GM19238 (cell line): ENCODE results near the gene SV2B.
A peak's percentile ranks its signal among the peaks of the same experiment; 100 is the strongest.
"Not testable (repeated sequence)": the region's sequence is repeated elsewhere in the genome, so short reads cannot be mapped to it uniquely, and the experiment has no call there.

ENCODE experiments used
- DNase-seq: peaks from one replicate; pipeline ENCODE4 v3.0.0; 2011; ENCODE audit warnings: low spot score; ENCODE audit not compliant: insufficient read length

SV2B gene, protein sequence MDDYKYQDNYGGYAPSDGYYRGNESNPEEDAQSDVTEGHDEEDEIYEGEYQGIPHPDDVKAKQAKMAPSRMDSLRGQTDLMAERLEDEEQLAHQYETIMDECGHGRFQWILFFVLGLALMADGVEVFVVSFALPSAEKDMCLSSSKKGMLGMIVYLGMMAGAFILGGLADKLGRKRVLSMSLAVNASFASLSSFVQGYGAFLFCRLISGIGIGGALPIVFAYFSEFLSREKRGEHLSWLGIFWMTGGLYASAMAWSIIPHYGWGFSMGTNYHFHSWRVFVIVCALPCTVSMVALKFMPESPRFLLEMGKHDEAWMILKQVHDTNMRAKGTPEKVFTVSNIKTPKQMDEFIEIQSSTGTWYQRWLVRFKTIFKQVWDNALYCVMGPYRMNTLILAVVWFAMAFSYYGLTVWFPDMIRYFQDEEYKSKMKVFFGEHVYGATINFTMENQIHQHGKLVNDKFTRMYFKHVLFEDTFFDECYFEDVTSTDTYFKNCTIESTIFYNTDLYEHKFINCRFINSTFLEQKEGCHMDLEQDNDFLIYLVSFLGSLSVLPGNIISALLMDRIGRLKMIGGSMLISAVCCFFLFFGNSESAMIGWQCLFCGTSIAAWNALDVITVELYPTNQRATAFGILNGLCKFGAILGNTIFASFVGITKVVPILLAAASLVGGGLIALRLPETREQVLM

GRCh38 chr15:91099995-91100813, at the start of gene SV2B:
Gene SV2B, plus strand, starts transcription at chr15:91100257. Its CDS starts 126,007 bp downstream, at chr15:91226264.
- DNase-seq, result peak; percentile 33

DNA sequence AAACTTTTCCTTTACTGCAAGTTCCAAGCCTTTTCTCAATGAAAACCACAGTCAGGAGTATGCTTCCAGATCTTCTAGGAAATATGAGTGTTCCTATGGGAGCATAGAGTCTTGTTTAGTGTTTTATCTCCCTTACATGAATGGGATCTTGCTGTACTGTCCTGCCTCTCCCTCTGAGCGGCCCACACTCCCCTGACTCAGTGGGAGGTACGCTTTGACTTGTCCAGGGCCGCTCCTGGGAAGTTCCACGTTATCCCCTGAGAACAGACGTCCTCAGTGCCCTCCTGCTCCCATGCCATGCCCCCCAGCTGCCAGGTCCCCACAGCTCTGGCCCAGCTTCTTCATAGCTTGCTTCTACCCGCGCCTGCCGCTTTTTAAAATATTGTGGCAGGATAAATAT, 48.8 kb upstream of the SV2B start:
- no peak for DNase-seq

- DNase-seq, result no peak
Measured at GRCh38 chr15:91054816-91055215, 45.2 kb upstream of the SV2B start.

- DNase-seq, result peak; percentile 33
Measured at GRCh38 chr15:91055548-91056331, 44.3 kb upstream of the SV2B start.

DNA sequence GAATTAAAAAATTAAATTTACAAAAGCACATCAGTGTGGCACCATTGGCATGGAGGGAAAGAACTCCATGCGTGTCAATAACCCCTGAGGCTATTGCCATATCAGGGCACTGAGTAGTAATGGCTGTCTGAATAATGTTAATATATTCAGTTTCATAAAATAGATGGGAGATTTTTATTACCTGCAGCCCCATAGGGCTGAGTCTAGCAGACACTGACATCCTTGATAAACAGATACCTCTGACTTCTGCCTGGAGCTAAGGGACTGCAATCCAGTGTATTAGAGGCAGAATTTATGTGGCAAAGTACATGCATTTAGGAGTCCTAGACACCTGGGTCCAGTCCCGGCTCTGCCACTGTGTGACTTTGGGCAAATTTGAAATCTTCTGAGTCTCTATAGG, 38.8 kb upstream of the SV2B start:
- DNase-seq, result no peak

DNA sequence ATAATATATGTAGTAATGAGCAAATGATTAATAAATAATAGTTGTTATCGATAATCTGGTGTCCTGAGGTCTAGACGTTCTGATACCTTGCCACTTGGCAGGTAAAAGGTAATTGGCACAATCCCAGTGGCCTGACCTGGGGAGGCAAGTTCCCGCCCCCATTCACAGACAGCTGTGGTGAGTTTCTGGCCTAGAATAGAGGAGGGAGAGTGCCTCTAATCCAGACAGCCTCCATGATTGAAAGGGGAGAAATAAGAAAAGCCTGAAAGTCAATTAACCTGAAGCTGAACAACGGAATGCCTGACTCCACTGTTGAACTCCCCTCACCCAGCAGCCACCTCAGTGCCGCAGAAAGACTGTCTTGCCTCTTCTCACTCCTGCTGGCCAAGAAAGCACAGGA, 38.1 kb upstream of the SV2B start:
- no peak for DNase-seq

DNA sequence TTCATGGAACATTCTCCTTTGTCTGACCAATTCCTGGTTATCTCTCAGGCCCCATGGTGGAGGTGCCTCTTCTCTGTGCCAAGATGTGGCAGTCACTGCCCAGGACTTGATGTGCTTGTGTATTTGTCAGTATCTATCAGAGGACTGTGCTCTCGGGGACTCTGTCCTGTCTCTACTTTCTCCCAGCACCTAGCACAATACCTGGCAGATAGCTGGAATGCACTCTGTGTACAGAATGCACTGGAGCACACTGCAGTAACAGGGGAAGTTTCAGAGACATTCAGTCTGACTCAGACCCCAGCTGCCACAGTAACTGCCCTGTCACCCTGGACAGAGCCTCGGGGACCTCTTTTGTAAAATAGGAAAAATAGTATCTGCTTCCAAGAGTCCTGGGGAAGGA, 34.6 kb upstream of the SV2B start:
- no peak for DNase-seq

GRCh38 chr15:91067036-91067435, 33.0 kb upstream of the SV2B start:
- DNase-seq, result no peak

DNA sequence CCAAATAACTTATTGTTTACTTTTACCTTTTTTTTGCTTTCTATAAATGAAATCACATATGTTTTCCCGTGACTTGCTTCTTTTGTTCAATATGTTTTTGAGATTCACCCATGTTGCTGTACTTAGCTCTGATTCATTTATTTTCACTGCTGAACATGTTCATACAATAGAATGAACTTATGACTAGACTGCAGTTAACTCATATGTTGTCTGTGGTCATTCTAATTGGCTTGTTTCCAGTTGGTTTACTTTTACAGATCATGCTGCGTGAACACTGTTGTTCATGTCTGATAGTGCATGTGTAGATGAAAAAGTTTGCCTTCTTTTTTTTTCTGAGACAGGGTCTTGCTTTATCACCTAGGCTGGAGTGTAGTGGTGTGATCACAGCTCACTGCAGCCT, 31.6 kb upstream of the SV2B start:
- DNase-seq, result no peak

- DNase-seq, result no peak
Measured at GRCh38 chr15:91068966-91069365, 31.1 kb upstream of the SV2B start.

- no peak for DNase-seq
Measured at GRCh38 chr15:91070872-91071271, 29.2 kb upstream of the SV2B start.

DNA sequence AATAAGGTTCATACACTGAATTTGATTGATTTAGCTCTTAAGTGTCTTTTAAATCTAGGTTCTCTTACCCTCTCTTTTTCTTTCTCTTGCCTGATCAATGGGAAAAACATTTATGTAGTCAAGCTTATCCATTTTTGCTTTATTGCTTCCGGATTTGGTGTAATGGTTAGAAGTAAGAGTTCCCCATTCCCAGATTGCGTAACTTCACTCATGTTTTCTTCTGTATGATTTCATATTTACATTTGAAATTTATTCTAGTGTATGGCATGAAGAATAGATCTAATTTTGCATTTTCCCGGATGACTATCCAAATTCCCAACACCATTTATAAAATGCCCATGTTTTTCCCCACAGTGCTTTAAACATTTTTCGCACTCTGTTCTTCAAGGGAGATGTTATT, 27.9 kb upstream of the SV2B start:
- no peak for DNase-seq

- no peak for DNase-seq
Measured at GRCh38 chr15:91073077-91073476, 27.0 kb upstream of the SV2B start.

- no peak for DNase-seq
Measured at GRCh38 chr15:91073768-91074167, 26.3 kb upstream of the SV2B start.

GRCh38 chr15:91075739-91076138, 24.3 kb upstream of the SV2B start:
- no peak for DNase-seq

DNA sequence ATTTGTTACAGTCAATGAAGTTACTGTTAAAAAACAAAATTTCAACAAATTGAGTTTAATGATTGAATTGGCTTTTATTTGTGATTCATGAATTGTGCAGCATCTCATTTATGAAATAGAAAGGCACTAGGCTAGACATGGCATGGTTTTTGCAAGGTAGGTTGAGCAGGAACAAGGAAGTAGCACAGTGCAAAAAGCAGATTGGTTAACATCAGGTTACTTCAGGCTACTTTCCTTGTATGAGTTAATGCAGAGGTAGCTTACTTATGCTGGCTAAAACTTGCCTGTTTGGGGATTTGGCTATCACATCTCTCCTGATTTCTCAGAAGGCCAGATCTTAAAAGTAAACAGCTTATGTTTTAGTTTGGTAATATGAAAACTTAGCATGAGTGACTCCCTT, 23.0 kb upstream of the SV2B start:
- no peak for DNase-seq

DNA sequence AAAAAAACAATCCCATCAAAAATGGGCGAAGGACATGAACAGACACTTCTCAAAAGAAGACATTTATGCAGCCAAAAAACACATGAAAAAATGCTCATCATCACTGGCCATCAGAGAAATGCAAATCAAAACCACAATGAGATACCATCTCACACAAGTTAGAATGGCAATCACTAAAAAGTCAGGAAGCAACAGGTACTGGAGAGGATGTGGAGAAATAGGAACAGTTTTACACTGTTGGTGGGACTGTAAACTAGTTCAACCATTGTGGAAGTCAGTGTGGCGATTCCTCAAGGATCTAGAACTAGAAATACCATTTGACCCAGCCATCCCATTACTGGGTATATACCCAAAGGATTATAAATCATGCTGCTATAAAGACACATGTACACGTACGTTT, 6.2 kb upstream of the SV2B start:
- not testable (repeated sequence) for DNase-seq

DNA sequence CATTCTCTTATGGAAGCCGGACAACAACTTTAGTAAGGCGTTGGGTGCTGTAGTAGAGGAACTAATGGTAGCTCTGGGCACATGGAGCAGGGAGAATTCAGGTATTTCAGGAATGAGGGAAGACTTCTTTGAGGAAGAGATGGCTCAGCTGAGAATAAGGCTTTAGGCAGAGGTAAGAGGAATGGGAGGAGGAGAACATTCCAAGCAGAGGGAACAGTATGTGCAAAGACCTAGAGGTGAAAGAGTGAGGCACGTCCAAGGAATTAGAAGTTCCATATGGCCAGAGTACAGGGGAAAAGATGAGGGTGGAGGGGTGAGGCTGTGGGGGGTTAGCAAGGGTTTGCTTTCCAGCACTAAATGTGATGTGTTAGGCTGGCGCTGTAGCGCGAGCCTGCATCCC, 1.6 kb upstream of the SV2B start:
- no peak for DNase-seq

GRCh38 chr15:91099616-91099994, 452 bp upstream of the SV2B start:
- no peak for DNase-seq

DNA sequence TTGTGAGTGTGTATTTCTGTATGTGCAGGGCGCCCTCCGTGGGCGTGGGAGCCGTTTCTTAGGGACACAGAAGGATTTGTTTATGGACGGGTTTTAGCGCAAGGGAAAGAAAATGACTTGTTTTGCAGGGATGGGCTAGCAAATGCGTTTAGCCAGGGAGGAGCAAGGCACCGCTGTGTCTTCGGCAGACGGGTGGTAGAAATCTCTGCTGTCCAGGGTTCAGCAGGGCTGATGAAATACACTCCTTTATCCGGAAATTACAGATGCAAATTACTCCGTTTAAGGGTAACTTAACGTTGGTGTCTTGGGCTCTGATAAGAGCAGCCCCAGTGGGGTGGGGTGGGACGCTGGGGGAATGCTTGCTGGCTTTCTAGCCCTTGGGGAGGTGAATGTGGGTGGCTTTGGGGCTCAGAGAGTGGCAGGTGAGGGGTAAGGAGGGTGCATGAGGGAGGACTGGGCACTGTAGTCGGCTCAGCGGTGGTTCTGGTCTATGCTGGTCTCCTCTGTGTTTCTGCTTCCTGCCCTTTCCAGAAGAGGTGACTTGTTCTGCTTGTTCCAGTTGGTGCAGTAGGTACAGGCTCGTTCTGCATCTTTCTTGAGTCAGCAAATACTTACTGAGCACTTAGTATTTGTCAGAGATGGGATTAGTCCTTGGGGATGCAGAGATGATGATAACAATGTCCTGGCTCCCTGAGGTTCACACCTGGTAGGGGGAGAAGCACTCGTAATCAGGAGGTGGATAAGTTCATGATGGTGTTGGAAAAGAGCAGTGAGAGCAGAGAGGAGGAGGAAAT, 954 bp downstream of the SV2B start:
- no peak for DNase-seq

- DNase-seq, result no peak
Measured at GRCh38 chr15:91101608-91101920, 1.5 kb downstream of the SV2B start.
